ENCODE results near the gene ETV3. TPM values are rescaled to one million over a fixed set of nuclear protein-coding genes. Genes with fewer than 3 reads are reported as not detected.

ETV3 gene
- total and polyA plus RNA-seq, 2 donors from 2014 or later, result 3.5 to 24.8 TPM

- no peak overlapping the region for H3K4me3 ChIP-seq (ENCODE audit: low read length in 3 of 3)
- H3K9ac ChIP-seq (ENCODE audit: low read length in 3 of 3), result no peak overlapping the region
- no peak for TF ChIP-seq CTCF (IDR thresholded peaks at IDR 0.05; ENCODE audit: borderline replicate concordance, extremely low read depth, insufficient read depth)
- intact Hi-C loops (cut with DNase I), result no loop called here
- FAIRE-seq (no peak), DNase-seq (no peak)
- H3K4me1 ChIP-seq (ENCODE audit: control insufficient read depth in 2 of 3, insufficient read depth in 2 of 3, low read depth in 1 of 3, low read length in 3 of 3), result peaks cover 0 to 2% (median 0%) of the 10 kb centered on the region in 3 donors
- H3K27me3 ChIP-seq (ENCODE audit: control insufficient read depth, insufficient read depth, low read length), result no peaks in the 10 kb centered on the region
- H3K27ac ChIP-seq (ENCODE audit: low read depth in 2 of 2, low read length in 2 of 2), result no peak overlapping the region
- no peaks in the 10 kb centered on the region for H3K9me3 ChIP-seq (ENCODE audit: control insufficient read depth in 2 of 3, insufficient read depth in 1 of 3, low read length in 3 of 3)
- no peaks in the 10 kb centered on the region for H3K36me3 ChIP-seq (ENCODE audit: control insufficient read depth in 2 of 3, insufficient read depth in 3 of 3, low read length in 3 of 3)
These were observed 60.8 kb downstream of the ETV3 start for GRCh38 chr1:157077394-157077793.

GRCh38 chr1:157073944-157074685 lies 64.1 kb downstream of the ETV3 start:
- FAIRE-seq, result no peak
- intact Hi-C loops (cut with DNase I), result no loop called here
- peak; percentile 57 for TF ChIP-seq CTCF (IDR thresholded peaks at IDR 0.05; ENCODE audit: borderline replicate concordance, extremely low read depth, insufficient read depth)
- Histone ChIP-seq H3K27ac (ENCODE audit: low read depth in 2 of 2, low read length in 2 of 2) (no peak overlapping the region), H3K9ac (ENCODE audit: low read length in 3 of 3) (no peak overlapping the region), H3K36me3 (ENCODE audit: control insufficient read depth in 2 of 3, insufficient read depth in 3 of 3, low read length in 3 of 3) (no peaks in the 10 kb centered on the region), H3K27me3 (ENCODE audit: control insufficient read depth, insufficient read depth, low read length) (no peaks in the 10 kb centered on the region), H3K4me3 (ENCODE audit: low read length in 3 of 3) (no peak overlapping the region), H3K4me1 (ENCODE audit: control insufficient read depth in 2 of 3, insufficient read depth in 2 of 3, low read depth in 1 of 3, low read length in 3 of 3) (peaks cover 0 to 2% (median 0%) of the 10 kb centered on the region in 3 donors), H3K9me3 (ENCODE audit: control insufficient read depth in 2 of 3, insufficient read depth in 1 of 3, low read length in 3 of 3) (no peaks in the 10 kb centered on the region)
- DNase-seq, result peak; percentile 77 to 87 (median 79)

Other genes starting within 250 kb of the ETV3 start
- gene PEAR1, start 244.7 kb downstream of the ETV3 start, total RNA-seq, result 17.2 TPM
- gene PEAR1, start 244.7 kb downstream of the ETV3 start, polyA plus RNA-seq (ENCODE audit: insufficient read depth, low read depth, low replicate concordance), result 4.5 TPM
- 0.50 TPM for gene LRRC71, start 217.8 kb downstream of the ETV3 start, total RNA-seq
- 0.19 TPM for gene LRRC71, start 217.8 kb downstream of the ETV3 start, polyA plus RNA-seq (ENCODE audit: insufficient read depth, low read depth, low replicate concordance)
- 36.4 TPM for gene ARHGEF11, start 92.7 kb downstream of the ETV3 start, total RNA-seq
- 8.8 TPM for gene ARHGEF11, start 92.7 kb downstream of the ETV3 start, polyA plus RNA-seq (ENCODE audit: insufficient read depth, low read depth, low replicate concordance)
- not detected for gene ETV3L, start 38.6 kb downstream of the ETV3 start, total RNA-seq
- gene ETV3L, start 38.6 kb downstream of the ETV3 start, polyA plus RNA-seq (ENCODE audit: insufficient read depth, low read depth, low replicate concordance), result not detected